ENCODE results near the gene C19orf12. TPM values are rescaled to one million over a fixed set of nuclear protein-coding genes. Genes with fewer than 3 reads are reported as not detected.

C19orf12 gene
- total and polyA plus RNA-seq, 8 donors: 11.0 to 16.9 (median 12.2) TPM

GRCh38 chr19:29737461-29738000, 22.5 kb upstream of the C19orf12 start:
- ATAC-seq: no peak
- Histone ChIP-seq H3K36me3 (no peaks in the 10 kb centered on the region), H3K4me1 (no peaks in the 10 kb centered on the region), H3K4me3 (no peak overlapping the region), H3K27me3 (no peaks in the 10 kb centered on the region), H3K27ac (no peak overlapping the region), H3K9me3 (no peaks in the 10 kb centered on the region)
- DNase-seq: no peak
- no peak for FAIRE-seq
- 61 to 74% methylated on average over 11 of the region's 11 CpGs for whole genome bisulfite sequencing, 2 donors
- TF ChIP-seq, protein P1, sequence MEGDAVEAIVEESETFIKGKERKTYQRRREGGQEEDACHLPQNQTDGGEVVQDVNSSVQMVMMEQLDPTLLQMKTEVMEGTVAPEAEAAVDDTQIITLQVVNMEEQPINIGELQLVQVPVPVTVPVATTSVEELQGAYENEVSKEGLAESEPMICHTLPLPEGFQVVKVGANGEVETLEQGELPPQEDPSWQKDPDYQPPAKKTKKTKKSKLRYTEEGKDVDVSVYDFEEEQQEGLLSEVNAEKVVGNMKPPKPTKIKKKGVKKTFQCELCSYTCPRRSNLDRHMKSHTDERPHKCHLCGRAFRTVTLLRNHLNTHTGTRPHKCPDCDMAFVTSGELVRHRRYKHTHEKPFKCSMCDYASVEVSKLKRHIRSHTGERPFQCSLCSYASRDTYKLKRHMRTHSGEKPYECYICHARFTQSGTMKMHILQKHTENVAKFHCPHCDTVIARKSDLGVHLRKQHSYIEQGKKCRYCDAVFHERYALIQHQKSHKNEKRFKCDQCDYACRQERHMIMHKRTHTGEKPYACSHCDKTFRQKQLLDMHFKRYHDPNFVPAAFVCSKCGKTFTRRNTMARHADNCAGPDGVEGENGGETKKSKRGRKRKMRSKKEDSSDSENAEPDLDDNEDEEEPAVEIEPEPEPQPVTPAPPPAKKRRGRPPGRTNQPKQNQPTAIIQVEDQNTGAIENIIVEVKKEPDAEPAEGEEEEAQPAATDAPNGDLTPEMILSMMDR (IDR thresholded peaks at IDR 0.05): no peak
- intact Hi-C loops (cut with DNase I): loop anchor here in 1 of 3 donors (10.0 kb wide), 1 partner anchor 137 kb away; no protein-coding TSS in a partner anchor

DNA sequence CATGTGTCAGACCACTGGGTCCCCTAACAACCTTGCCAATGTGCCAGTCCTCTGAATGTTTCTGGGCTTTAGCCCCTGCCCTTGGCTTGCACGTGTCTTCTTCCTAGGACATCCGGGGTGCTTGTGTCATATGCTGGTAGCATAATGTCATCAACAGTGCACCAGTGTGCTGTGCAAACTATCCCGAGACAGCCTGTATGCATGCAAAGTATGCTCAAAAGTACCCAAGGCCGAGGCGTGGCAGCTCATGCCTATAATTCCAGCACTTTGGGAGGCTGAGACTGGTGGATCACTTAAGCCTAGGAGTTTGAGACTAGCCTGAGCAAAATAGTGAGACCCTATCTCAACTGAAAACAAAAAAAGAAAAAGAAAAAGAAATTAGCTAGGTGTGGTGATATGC, 20.8 kb upstream of the C19orf12 start:
- no peak overlapping the region for H3K27ac ChIP-seq
- intact Hi-C loops (cut with DNase I): loop anchor here in 1 of 3 donors (10.0 kb wide), 1 partner anchor 139 kb away; no protein-coding TSS in a partner anchor
- ATAC-seq (no peak), FAIRE-seq (no peak), DNase-seq (no peak)
- H3K36me3 ChIP-seq: no peaks in the 10 kb centered on the region
- no peaks in the 10 kb centered on the region for H3K9me3 ChIP-seq
- H3K4me1 ChIP-seq: no peaks in the 10 kb centered on the region
- WGBS, 2 donors: 48 to 64% methylated on average over 5 of the region's 5 CpGs
- peaks cover 0 to 7% (median 0%) of the 10 kb centered on the region in 4 donors for H3K27me3 ChIP-seq
- no peak overlapping the region for H3K4me3 ChIP-seq
- TF ChIP-seq, protein P1 (IDR thresholded peaks at IDR 0.05): no peak

DNA sequence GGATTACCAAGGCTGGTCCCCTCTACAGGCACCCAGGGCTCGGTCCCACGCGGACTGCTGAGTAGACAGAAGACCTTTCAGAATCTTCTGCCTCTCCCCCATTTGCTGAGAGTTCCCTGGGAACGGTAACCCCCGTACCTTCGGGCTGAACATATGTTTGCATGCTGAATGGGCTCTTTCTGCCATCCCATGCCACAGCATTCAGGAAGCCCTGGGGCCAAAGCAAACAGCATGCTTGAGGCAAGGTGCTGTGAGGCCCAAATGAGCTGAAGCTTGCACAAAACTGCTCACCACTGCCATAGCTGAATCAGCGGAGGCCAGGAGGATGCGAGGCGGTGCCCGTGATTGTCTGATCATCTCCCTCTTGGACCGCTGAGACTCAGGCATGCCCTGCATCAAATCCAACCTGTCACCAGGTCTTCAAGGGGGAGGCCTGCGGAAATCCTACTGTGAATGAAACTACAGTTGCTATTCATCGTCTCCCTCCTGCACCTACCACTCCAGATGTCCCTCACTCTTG, 16.3 kb upstream of the C19orf12 start:
- no peak overlapping the region for H3K4me3 ChIP-seq
- FAIRE-seq: no peak
- intact Hi-C loops (cut with DNase I): loop anchor here in 1 of 3 donors (10.0 kb wide), 1 partner anchor 143 kb away; no protein-coding TSS in a partner anchor

GRCh38 chr19:29727906-29728305, 12.8 kb upstream of the C19orf12 start:
- TF ChIP-seq, protein P1 (IDR thresholded peaks at IDR 0.05): no peak
- no peaks in the 10 kb centered on the region for H3K9me3 ChIP-seq
- H3K27ac ChIP-seq: no peak overlapping the region
- no peaks in the 10 kb centered on the region for H3K36me3 ChIP-seq
- intact Hi-C loops (cut with DNase I): loop anchor here in 1 of 3 donors (5.0 kb wide), 1 partner anchor 149 kb away; no protein-coding TSS in a partner anchor
- DNase-seq (no peak), FAIRE-seq (no peak), ATAC-seq (no peak)
- H3K4me3 ChIP-seq: no peak overlapping the region
- H3K27me3 ChIP-seq: peaks cover 0 to 19% (median 3%) of the 10 kb centered on the region in 4 donors
- WGBS, 2 donors: 50 to 59% methylated on average over 6 of the region's 6 CpGs
- H3K4me1 ChIP-seq: peaks cover 0 to 4% (median 0%) of the 10 kb centered on the region in 3 donors

More for the DNA sequence above, 16.3 kb upstream of the C19orf12 start:
- ATAC-seq: no peak
- Histone ChIP-seq H3K4me1 (no peaks in the 10 kb centered on the region), H3K27me3 (peaks cover 0 to 8% (median 3%) of the 10 kb centered on the region in 4 donors), H3K27ac (no peak overlapping the region), H3K9me3 (no peaks in the 10 kb centered on the region), H3K36me3 (no peaks in the 10 kb centered on the region)
- no peak for DNase-seq
- WGBS, 2 donors: 78 to 85% methylated on average over 13 of the region's 13 CpGs
- TF ChIP-seq, protein P1 (IDR thresholded peaks at IDR 0.05): no peak

- DNase-seq (no peak), ATAC-seq (no peak), FAIRE-seq (no peak)
- H3K36me3 ChIP-seq: no peaks in the 10 kb centered on the region
- H3K4me1 ChIP-seq: peaks cover 0 to 4% (median 0%) of the 10 kb centered on the region in 3 donors
- TF ChIP-seq, protein P1 (IDR thresholded peaks at IDR 0.05): no peak
- 54 to 58% methylated on average over 14 of the region's 14 CpGs for WGBS, 2 donors
- intact Hi-C loops (cut with DNase I): loop anchor here in 1 of 3 donors (5.0 kb wide), 1 partner anchor 153 kb away; no protein-coding TSS in a partner anchor
- peaks cover 0 to 19% (median 0%) of the 10 kb centered on the region in 4 donors for H3K27me3 ChIP-seq
- H3K27ac ChIP-seq: no peak overlapping the region
- H3K9me3 ChIP-seq: no peaks in the 10 kb centered on the region
- H3K4me3 ChIP-seq: peak overlapping the region in 1 of 4 donors; percentile 30
These were observed 9.7 kb upstream of the C19orf12 start for GRCh38 chr19:29724746-29725145.
